HG02943 (cell line): ENCODE data around the gene TTC7B.

Experiments
- ATAC-seq: cut with Tn5 transposase; IDR thresholded peaks from one replicate; pipeline ENCODE4 v1.9.1; 2021; ENCODE audit warnings: mild to moderate bottlenecking, low read depth, moderate library complexity; ENCODE audit not compliant: unreplicated experiment

The TTC7B gene

GRCh38 chr14:90715993-90716392 lies 100.2 kb downstream of the TTC7B start:
- no peak for ATAC-seq

- no peak for ATAC-seq
Measured at GRCh38 chr14:90715495-90715894, 100.7 kb downstream of the TTC7B start.

GRCh38 chr14:90714811-90715210 lies 101.4 kb downstream of the TTC7B start:
- ATAC-seq = no peak

DNA sequence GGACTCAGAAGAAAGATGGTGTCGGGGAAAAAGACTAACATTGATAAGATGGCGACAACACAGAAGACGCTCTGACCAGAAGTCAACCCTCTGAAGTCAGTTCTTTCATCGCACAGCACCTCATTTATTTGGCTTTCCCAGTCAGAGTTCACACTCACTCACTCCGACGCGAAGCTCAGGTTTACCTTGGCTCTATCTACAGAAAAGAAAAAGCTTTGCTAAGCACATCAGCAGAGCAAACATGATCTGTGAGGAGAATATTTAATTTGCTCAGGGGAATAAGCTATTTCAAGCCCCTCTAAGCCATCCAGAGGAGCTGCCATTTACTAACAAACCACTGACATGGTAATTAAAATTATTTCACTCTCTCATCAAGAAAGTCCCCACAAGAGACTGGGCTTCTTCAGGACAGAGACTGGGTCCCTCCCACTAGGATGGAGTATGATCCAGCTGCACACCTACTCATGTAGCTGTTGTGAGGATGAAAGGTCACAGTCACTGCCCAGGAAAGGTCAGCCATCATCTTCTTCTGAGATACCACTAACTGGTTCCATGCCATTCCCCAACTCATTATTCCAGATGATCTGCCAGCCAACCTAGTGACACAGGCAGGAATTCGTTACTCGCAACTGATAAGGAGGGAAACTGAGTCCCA lies 111.4 kb downstream of the TTC7B start:
- ATAC-seq = no peak

DNA sequence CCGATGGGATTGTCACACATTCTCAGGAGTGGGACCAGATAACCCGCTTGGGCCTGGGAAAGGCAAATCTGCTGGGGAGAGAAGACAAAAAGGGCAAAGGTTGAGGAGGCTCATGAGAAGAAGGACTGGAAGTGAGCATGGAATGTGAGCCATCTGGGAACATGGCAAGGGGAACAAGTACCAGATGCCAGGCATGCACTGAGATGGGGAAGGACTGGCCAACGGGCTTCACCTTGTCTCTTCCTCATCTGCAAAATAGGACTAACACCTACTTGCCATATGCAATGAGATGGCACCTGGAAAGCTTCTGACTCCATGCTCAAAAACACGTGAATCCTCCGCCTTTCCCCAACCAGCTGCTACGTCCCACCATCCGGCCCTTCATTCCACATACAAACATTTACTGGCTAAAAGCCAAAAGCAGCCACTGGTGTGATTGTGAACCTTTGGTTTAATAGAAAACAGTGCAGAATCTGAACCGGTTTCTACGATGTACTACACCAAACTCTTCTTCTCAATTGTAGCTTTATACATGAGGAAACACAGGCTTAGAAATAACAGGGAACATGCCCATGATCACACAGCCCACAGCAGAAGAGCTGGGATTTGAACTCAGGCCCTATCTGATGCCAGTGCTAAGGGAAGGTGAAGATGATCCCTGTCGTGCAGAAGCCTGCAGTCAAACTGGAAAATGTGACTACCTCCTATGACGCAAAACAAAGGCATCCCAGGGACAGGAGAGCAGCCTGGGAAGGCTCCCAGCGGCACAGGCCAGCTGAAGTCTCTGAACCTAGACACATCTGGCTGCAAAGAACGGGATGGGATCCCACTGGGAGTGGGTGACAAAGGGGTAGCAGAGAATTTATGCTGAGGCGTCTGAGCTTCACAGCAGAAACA lies 112.1 kb downstream of the TTC7B start:
- no peak for ATAC-seq

GRCh38 chr14:90700933-90701776 lies 115.1 kb downstream of the TTC7B start:
- ATAC-seq = no peak

GRCh38 chr14:90699016-90699415 lies 117.2 kb downstream of the TTC7B start:
- no peak for ATAC-seq

DNA sequence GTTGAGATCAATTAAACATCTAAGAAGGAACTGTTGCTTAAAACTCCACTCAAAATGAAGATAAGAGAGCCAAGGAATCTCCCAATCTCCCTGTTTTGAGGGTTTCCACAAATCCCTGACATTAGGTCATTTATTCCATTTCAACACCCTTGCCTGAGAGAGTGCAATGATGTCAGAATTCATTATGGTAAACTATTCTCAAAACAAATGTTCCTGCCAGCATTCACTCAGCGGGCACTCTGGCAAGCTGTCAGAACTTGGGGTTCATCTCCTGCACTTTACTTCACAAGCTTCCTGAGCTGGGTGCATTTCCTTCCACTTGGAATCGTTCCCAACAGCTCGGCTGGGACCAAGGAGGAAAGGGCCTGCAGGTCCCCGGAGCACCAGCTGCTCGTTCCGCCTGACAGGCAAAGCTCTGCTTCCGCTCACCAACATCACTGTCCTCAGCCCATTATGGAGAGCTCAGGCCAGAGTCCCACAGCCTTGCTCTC lies 117.8 kb downstream of the TTC7B start:
- ATAC-seq = no peak

DNA sequence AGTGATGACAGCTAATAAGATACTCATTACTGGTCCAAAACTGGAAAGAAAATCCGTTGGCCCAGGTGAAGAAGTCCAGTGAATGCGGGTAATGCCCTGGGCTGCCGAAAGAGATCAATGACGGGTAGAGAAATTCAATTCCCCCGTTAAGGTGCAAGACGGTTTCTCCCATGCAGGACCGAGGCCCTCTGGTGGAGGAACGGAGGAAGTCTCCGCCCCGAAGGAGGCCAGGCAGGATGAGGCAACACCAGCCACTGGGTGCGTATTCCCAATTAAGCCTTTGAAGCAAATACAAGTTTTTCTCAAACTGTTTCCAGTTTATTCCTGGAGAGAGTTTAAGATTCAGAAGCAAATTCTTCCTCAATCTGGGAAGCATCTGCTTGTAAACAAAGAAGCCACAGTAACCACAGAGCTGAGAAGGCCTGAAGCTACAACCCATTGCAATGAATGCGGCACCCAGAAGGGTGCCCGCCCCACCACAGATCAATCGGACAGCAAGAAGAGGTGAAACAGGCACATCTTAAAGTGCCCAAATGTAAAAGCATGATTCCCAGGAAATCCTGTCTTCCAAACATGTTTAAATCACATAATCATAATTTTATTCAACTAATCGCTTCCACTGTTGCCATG lies 118.5 kb downstream of the TTC7B start:
- ATAC-seq = no peak

DNA sequence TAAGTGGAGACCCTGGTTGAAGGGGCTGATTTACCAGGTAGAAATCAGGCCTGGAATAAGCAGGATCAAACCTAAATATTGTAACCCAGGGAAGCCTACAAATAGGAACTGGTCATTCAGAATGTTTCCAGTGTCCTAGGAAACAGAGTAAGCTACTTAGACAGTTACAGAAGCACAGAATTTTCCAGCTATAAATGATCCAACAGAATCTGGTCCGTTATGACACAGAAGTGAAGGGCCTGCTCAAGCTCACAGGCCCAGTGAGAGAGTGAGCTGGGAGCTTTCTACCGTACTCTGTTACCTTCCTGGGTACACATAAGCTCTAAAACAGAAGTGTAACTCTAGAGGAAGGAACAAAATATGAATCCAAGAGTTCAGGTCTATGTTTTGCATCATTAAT lies 119.1 kb downstream of the TTC7B start:
- ATAC-seq = no peak

GRCh38 chr14:90696720-90697119 lies 119.5 kb downstream of the TTC7B start:
- no peak for ATAC-seq

GRCh38 chr14:90695997-90696660 lies 120.1 kb downstream of the TTC7B start:
- no peak for ATAC-seq

DNA sequence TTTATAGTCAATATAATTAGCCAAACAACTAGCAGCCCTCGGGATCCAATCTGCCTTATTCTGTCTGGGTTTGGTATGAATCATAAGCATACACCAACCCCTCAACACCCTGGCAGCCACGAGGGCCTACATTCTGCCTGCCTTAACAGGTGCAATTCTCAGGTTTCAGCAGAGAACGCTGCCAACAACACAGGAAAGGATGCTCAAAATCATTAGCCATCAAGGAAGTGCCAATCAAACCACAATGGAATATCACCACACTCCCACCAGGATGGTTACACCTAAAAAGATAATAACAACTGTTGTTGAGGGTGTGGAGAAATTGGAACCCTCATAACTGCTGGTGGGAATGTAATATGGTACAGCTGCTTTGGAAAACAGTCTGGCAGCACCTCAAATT lies 122.8 kb downstream of the TTC7B start:
- ATAC-seq = no peak

DNA sequence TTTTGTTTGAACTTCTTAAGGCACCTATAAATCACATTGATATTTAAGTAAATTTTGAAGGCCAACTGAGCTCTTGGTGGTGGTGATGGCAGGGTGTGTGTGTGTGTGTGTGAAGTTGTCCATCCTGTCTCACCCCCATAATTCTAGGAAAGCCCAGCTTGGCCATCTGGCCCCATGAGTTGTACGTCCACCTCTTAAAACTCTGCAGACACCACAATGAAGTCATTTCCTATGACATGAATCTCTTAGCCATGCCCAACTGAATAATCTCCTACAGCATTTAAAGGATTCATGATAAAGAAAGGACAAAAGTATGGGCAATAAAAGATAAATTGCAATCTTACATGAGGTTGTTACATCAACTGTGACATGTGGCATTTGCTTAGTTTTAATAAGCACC lies 123.4 kb downstream of the TTC7B start:
- ATAC-seq = no peak

DNA sequence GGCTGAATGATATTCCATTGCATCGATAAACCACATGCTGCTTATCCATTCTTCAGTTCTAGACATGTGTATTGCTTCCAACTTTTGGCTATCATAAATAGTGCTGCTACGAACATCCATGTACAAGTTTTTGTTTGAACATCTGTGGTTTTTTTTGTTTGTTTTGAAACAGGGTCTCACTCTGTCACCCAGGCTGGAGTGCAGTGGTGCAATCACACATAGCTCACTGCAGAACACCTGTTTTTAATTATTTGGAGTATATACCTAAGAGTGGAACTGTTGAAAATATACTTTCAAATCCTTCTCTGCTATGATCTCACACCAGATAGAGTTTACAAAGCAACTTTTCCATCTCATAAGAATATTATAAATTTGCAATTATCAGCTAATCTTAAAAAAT lies 124.2 kb downstream of the TTC7B start:
- ATAC-seq = no peak

GRCh38 chr14:90691627-90692026 lies 124.6 kb downstream of the TTC7B start:
- ATAC-seq = no peak

GRCh38 chr14:90687680-90688079 lies 128.6 kb downstream of the TTC7B start:
- ATAC-seq = no peak

DNA sequence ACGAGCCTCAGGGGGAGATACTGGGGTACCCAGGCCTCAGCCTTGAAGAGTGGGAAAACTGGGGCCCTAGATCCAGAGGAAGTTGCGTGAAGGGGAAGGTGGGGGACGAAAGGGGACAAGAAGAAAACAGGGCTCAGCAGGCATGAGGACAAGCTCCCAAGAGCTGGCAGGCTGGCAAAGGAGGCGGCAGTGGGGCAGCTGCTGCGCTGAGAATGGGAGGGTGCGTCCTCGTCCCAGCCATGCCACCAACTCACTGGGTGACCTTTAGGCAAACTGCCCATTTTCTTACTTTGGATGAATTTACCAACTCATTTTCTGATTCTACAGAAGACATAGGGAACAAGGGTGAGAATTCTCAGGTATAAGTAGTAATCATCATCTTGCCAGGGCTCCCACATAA lies 133.6 kb downstream of the TTC7B start:
- ATAC-seq = no peak

DNA sequence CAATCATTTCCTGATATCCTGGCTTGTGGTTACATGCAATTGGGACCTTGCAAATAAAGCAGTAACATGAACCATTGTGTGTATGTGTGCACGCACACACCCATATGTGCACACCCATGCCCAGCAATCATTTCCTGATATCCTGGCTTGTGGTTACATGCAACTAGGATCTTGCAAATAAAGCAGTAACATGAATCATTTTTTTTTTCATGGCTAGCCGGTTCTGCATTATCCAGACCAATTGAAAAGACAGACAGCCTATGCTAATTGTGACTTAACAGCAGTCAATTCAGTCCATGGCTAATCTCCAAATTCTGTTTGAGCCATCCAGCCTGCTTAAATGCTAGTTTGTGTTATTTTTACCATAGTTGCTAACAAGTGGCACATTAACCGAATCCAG lies 134.3 kb downstream of the TTC7B start:
- ATAC-seq = no peak

DNA sequence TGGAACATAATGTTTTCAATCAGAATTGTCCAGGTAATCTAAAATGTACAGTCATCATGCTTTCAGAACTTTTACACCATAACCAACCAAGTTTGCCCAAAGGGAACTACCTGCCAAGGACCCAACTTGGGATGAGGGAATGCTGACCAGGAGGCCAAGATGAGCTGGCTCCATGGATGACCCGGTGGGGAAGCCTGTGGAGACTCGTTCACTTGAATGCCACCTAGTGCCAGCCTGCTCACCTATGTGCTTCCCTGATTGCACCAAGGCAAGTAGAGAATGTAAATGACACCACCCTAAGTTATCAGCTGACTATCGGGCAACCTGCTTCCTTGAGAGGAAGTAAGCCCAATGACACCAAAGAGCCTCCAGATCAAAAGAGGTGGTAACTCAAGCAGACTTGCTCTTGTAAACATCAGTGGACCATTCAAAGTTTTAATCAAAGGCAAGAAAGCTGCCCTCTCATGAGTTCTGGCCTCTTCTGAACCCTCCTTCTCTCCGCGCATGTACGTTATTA lies 137.3 kb downstream of the TTC7B start:
- ATAC-seq = no peak
